Measurements from ENCODE around the gene CDCA3.
A peak's percentile ranks its signal among the peaks of the same experiment; 100 is the strongest.

The CDCA3 gene

DNA sequence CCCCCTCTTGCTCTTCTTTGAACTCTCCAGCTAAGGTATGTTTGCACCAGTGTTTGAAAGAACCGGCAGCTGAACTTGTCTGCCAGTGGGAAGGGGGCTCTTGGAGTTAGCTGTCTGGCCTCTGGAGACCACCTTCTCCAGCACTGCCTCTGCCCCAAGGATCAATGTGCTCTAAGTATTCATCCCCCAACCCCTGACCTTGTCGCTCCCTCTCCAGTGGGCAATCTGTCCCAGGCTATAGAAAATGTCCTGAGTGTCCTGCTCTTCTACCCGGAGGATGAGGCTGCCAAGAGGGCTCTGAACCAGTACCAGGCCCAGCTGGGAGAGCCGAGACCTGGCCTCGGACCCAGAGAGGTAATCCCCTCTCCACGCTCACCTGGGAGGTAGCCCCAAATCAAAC is 20.1 kb downstream of the CDCA3 start:
- DNase-seq (ENCODE audit: low read depth in 1 of 2, low spot score in 1 of 2): no peak
- Histone ChIP-seq H3K27ac (replicated peaks) (no peak overlapping the region), H3K27me3 (ENCODE audit: insufficient read depth, poor library complexity, severe bottlenecking) (peaks cover 18% of the 10 kb centered on the region), H3K4me3 (replicated peaks; ENCODE audit: insufficient read depth, low read length) (no peak overlapping the region)
- TF ChIP-seq GABPA (IDR thresholded peaks at IDR 0.05; ENCODE audit: low read depth) (no peak), SPI1 (IDR thresholded peaks at IDR 0.05; ENCODE audit: borderline replicate concordance, low read depth) (no peak), POLR2AphosphoS5 (IDR thresholded peaks at IDR 0.05; ENCODE audit: low read depth) (no peak)
- TF ChIP-seq, protein P1, sequence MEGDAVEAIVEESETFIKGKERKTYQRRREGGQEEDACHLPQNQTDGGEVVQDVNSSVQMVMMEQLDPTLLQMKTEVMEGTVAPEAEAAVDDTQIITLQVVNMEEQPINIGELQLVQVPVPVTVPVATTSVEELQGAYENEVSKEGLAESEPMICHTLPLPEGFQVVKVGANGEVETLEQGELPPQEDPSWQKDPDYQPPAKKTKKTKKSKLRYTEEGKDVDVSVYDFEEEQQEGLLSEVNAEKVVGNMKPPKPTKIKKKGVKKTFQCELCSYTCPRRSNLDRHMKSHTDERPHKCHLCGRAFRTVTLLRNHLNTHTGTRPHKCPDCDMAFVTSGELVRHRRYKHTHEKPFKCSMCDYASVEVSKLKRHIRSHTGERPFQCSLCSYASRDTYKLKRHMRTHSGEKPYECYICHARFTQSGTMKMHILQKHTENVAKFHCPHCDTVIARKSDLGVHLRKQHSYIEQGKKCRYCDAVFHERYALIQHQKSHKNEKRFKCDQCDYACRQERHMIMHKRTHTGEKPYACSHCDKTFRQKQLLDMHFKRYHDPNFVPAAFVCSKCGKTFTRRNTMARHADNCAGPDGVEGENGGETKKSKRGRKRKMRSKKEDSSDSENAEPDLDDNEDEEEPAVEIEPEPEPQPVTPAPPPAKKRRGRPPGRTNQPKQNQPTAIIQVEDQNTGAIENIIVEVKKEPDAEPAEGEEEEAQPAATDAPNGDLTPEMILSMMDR (IDR thresholded peaks at IDR 0.05; ENCODE audit: insufficient read depth, low read length): no peak
- TF ChIP-seq, protein P2, sequence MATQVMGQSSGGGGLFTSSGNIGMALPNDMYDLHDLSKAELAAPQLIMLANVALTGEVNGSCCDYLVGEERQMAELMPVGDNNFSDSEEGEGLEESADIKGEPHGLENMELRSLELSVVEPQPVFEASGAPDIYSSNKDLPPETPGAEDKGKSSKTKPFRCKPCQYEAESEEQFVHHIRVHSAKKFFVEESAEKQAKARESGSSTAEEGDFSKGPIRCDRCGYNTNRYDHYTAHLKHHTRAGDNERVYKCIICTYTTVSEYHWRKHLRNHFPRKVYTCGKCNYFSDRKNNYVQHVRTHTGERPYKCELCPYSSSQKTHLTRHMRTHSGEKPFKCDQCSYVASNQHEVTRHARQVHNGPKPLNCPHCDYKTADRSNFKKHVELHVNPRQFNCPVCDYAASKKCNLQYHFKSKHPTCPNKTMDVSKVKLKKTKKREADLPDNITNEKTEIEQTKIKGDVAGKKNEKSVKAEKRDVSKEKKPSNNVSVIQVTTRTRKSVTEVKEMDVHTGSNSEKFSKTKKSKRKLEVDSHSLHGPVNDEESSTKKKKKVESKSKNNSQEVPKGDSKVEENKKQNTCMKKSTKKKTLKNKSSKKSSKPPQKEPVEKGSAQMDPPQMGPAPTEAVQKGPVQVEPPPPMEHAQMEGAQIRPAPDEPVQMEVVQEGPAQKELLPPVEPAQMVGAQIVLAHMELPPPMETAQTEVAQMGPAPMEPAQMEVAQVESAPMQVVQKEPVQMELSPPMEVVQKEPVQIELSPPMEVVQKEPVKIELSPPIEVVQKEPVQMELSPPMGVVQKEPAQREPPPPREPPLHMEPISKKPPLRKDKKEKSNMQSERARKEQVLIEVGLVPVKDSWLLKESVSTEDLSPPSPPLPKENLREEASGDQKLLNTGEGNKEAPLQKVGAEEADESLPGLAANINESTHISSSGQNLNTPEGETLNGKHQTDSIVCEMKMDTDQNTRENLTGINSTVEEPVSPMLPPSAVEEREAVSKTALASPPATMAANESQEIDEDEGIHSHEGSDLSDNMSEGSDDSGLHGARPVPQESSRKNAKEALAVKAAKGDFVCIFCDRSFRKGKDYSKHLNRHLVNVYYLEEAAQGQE (IDR thresholded peaks at IDR 0.05; ENCODE audit: insufficient replicate concordance, low read depth): no peak

DNA sequence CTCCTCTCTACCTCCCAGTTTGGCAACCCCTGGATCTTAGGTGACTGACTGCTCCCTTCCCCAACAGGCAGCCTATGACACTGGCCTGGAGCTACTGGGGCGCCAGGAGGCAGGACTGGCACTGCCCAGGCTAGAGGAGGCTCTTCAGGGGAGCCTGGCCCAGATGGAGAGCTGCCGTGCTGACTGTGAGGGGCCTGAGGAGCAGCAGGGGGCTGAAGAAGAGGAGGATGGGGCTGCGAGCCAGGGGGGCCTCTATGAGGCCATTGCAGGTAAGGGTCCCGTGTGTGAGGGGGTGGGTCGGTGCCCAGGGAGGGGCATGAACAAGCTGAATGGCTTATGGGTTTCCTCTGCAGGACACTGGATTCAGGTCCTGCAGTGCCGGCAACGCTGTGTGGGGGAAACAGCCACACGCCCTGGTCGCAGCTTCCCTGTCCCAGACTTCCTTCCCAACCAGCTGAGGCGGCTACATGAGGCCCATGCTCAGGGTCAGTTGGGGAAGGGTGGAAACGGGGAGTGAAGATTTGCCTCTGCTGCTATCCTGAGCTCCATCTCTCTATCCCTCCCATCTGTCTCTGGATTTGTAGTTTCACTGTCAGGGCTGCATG is 20.7 kb downstream of the CDCA3 start:
- DNase-seq (ENCODE audit: low read depth in 1 of 2, low spot score in 1 of 2): no peak
- no peak overlapping the region for H3K4me3 ChIP-seq (replicated peaks; ENCODE audit: insufficient read depth, low read length)

DNA sequence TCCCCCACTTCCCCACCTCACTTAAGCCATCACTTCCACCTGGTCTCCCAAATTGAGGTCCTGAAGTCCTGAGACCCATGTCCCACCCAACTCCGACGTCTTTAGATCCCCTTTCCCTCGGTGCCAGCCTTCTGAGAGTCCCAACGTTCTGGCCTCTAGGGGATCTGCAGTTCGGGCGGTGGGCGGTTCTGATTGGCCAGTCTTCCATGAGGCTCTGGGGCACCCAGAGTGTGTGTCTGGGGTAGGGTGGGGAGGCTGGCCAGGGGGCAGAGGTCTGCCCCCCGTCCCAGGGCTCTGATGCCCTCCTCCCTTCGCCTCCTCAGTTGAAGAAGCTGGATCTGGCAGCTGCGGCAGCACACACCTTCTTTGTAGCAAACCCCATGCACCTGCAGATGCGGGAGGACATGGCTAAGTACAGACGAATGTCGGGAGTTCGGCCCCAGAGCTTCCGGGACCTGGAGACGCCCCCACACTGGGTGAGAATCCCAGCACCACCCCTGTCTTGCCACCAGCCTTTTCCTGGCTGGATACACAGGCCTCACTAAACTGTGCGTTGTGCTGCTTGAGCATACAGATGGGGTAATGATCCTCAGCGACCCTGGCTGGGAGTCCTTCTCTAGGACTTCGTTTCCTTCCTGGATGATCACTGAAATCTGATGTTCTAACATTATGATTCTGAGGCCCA is 21.4 kb downstream of the CDCA3 start:
- H3K4me3 ChIP-seq (replicated peaks; ENCODE audit: insufficient read depth, low read length): peak overlapping the region; percentile 39; the same call in 1 of the 2 replicates
- no peak for DNase-seq (ENCODE audit: low read depth in 1 of 2, low spot score in 1 of 2)
- TF ChIP-seq GABPA (IDR thresholded peaks at IDR 0.05; ENCODE audit: low read depth) (no peak), SPI1 (IDR thresholded peaks at IDR 0.05; ENCODE audit: borderline replicate concordance, low read depth) (no peak), POLR2AphosphoS5 (IDR thresholded peaks at IDR 0.05; ENCODE audit: low read depth) (no peak)
- TF ChIP-seq, protein P2 (IDR thresholded peaks at IDR 0.05; ENCODE audit: insufficient replicate concordance, low read depth): no peak
- TF ChIP-seq, protein P1 (IDR thresholded peaks at IDR 0.05; ENCODE audit: insufficient read depth, low read length): no peak
- no peak overlapping the region for H3K27ac ChIP-seq (replicated peaks)
- H3K27me3 ChIP-seq (ENCODE audit: insufficient read depth, poor library complexity, severe bottlenecking): peaks cover 22% of the 10 kb centered on the region

More for the DNA sequence above, 20.7 kb downstream of the CDCA3 start:
- H3K27me3 ChIP-seq (ENCODE audit: insufficient read depth, poor library complexity, severe bottlenecking): peaks cover 18% of the 10 kb centered on the region
- TF ChIP-seq SPI1 (IDR thresholded peaks at IDR 0.05; ENCODE audit: borderline replicate concordance, low read depth): no peak
- TF ChIP-seq, protein P1 (IDR thresholded peaks at IDR 0.05; ENCODE audit: insufficient read depth, low read length): no peak
- TF ChIP-seq, protein P2 (IDR thresholded peaks at IDR 0.05; ENCODE audit: insufficient replicate concordance, low read depth): no peak
- TF ChIP-seq POLR2AphosphoS5 (IDR thresholded peaks at IDR 0.05; ENCODE audit: low read depth): no peak
- no peak for TF ChIP-seq GABPA (IDR thresholded peaks at IDR 0.05; ENCODE audit: low read depth)
- H3K27ac ChIP-seq (replicated peaks): no peak overlapping the region

Data from HL-60 (cell line).